IMR-90 (cell line): ENCODE results near the gene TTC3. TPM values are rescaled to one million over a fixed set of nuclear protein-coding genes. Genes with fewer than 3 reads are reported as not detected.

Experiments
- ATAC-seq: fragments of 200-7000 bp; cut with Tn5 transposase; 2 replicates; pipeline ENCODE4 v1.9.1; 2020; ENCODE audit warnings: low read depth, mild to moderate bottlenecking, moderate library complexity
- BruUV-seq: library from RNA; stranded (reverse); fragments of 400-500 nt; replicated peaks from 2 replicates; lab custom pipeline; 2021; lab: Mats Ljungman, UMichigan
- CTCF ChIA-PET: fragments of 300-600 bp; formaldehyde crosslinking; extraction: SDS; loops from one replicate; lab custom pipeline; 2021; ENCODE audit warnings: antibody characterized with exemption; lab: Yijun Ruan, JAX
- POLR2A ChIA-PET: fragments of 300-600 bp; sonication (Branson Sonifier 250); formaldehyde crosslinking; loops from one replicate; lab custom pipeline; 2022; ENCODE audit warnings: antibody characterized with exemption; ENCODE audit not compliant: unreplicated experiment; lab: Charles Lee
- DNase-seq: peaks from one replicate; pipeline ENCODE4 v3.0.0; 2013
- H2AFZ ChIP-seq: replicated peaks from 2 replicates; pipeline ENCODE3; 2013; ENCODE audit warnings: low read length, mild to moderate bottlenecking; ENCODE audit not compliant: poor library complexity
- H2AK5ac ChIP-seq: 2 replicates; pipeline ENCODE4 v1.6.1; 2013; ENCODE audit warnings: low read depth, low read length, inconsistent platforms
- H2AK9ac ChIP-seq: replicated peaks from 2 replicates; pipeline ENCODE3; 2013; ENCODE audit warnings: mild to moderate bottlenecking, low read depth, low read length, moderate library complexity; ENCODE audit not compliant: poor library complexity
- H2BK120ac ChIP-seq: 2 replicates; pipeline ENCODE4 v1.6.1; 2013; ENCODE audit warnings: low read depth, low read length, inconsistent platforms
- H2BK15ac ChIP-seq: 3 replicates; pipeline ENCODE4 v1.6.1; 2013; ENCODE audit warnings: low read depth, low read length, inconsistent platforms
- H2BK20ac ChIP-seq: 2 replicates; pipeline ENCODE4 v1.6.1; 2013; ENCODE audit warnings: low read depth, mild to moderate bottlenecking, inconsistent platforms, low read length, moderate library complexity
- H2BK5ac ChIP-seq: 2 replicates; pipeline ENCODE4 v1.6.1; 2013; ENCODE audit warnings: mild to moderate bottlenecking, low read depth, low read length, inconsistent platforms; ENCODE audit not compliant: poor library complexity, severe bottlenecking
- H3K14ac ChIP-seq: replicated peaks from 2 replicates; pipeline ENCODE4 v1.6.1; 2013; ENCODE audit warnings: low read depth, low read length, inconsistent platforms
- H3K18ac ChIP-seq: 2 replicates; pipeline ENCODE4 v1.6.1; 2013; ENCODE audit warnings: low read depth, low read length, control low read depth
- H3K23ac ChIP-seq: 2 replicates; pipeline ENCODE4 v1.6.1; 2013; ENCODE audit warnings: low read depth, low read length, inconsistent platforms
- H3K27ac ChIP-seq: 2 replicates; pipeline ENCODE4 v1.5.1; 2013; ENCODE audit warnings: mild to moderate bottlenecking, control low read depth, low read length; ENCODE audit not compliant: insufficient read depth
- H3K27me3 ChIP-seq: 2 replicates; pipeline ENCODE4 v1.6.1; 2013; ENCODE audit warnings: low read length; ENCODE audit not compliant: control insufficient read depth, insufficient read depth
- H3K36me3 ChIP-seq: 2 replicates; pipeline ENCODE4 v1.6.1; 2013; ENCODE audit warnings: low read length, mixed read lengths; ENCODE audit not compliant: control insufficient read depth, insufficient read depth
- H3K4ac ChIP-seq: 2 replicates; pipeline ENCODE4 v1.6.1; 2013; ENCODE audit warnings: low read depth, low read length, inconsistent platforms
- H3K4me1 ChIP-seq: 2 replicates; pipeline ENCODE4 v1.6.1; 2013; ENCODE audit warnings: low read length, mixed read lengths; ENCODE audit not compliant: control insufficient read depth, insufficient read depth
- H3K4me2 ChIP-seq: 2 replicates; pipeline ENCODE4 v1.6.1; 2013; ENCODE audit warnings: low read depth, mild to moderate bottlenecking, control low read depth, low read length, moderate library complexity
- H3K4me3 ChIP-seq: 2 replicates; pipeline ENCODE4 v1.5.1; 2013; ENCODE audit warnings: low read depth, mild to moderate bottlenecking, control low read depth, low read length, moderate library complexity; ENCODE audit not compliant: insufficient read depth
- H3K56ac ChIP-seq: 2 replicates; pipeline ENCODE4 v1.6.1; 2013; ENCODE audit warnings: low read length, inconsistent platforms; ENCODE audit not compliant: insufficient read depth; ENCODE audit errors: extremely low read depth
- H3K79me1 ChIP-seq, 2 experiments: 2 replicates each; pipeline ENCODE4 v1.6.1; 2013; ENCODE audit warnings: low read length in 2 of 2, inconsistent platforms in 1 of 2, low read depth in 1 of 2
- H3K9ac ChIP-seq: 2 replicates; pipeline ENCODE4 v1.6.1; 2013; ENCODE audit warnings: low read depth, low read length, control low read depth
- H3K9me1 ChIP-seq: 2 replicates; pipeline ENCODE4 v1.6.1; 2013; ENCODE audit warnings: low read length, inconsistent platforms; ENCODE audit not compliant: insufficient read depth
- H3K9me3 ChIP-seq: 2 replicates; pipeline ENCODE4 v1.6.1; 2013; ENCODE audit warnings: low read length; ENCODE audit not compliant: control insufficient read depth, insufficient read depth
- H4K20me1 ChIP-seq: 2 replicates; pipeline ENCODE4 v1.6.1; 2013; ENCODE audit warnings: low read length, inconsistent platforms; ENCODE audit not compliant: insufficient read depth
- H4K5ac ChIP-seq: 2 replicates; pipeline ENCODE4 v1.6.1; 2013; ENCODE audit warnings: mild to moderate bottlenecking, low read depth, low read length, control low read depth
- H4K8ac ChIP-seq, 2 experiments: 2 replicates each; pipeline ENCODE4 v1.6.1; 2013; ENCODE audit warnings: low read depth in 2 of 2, low read length in 2 of 2, control low read depth in 1 of 2, inconsistent platforms in 1 of 2
- H4K91ac ChIP-seq: 2 replicates; pipeline ENCODE4 v1.6.1; 2013; ENCODE audit warnings: low read depth, low read length, inconsistent platforms; ENCODE audit not compliant: insufficient read depth
- BHLHE40 ChIP-seq: fragments of 150-350 bp; IDR thresholded peaks from 2 replicates; pipeline ENCODE4 v1.6.1; 2016; ENCODE audit warnings: mild to moderate bottlenecking, low read depth, low read length
- CEBPB ChIP-seq: IDR thresholded peaks from 2 replicates; pipeline ENCODE4 v1.6.1; 2012; ENCODE audit warnings: low read depth, low read length, improper control_type of control experiment
- CHD1 ChIP-seq: IDR thresholded peaks from 2 replicates; pipeline ENCODE4 v1.6.1; 2012; ENCODE audit warnings: low read depth, low read length, improper control_type of control experiment
- ELK1 ChIP-seq: fragments of 150-350 bp; IDR thresholded peaks from 2 replicates; pipeline ENCODE4 v1.6.1; 2016; ENCODE audit warnings: low read depth, mild to moderate bottlenecking, low read length, moderate library complexity, borderline replicate concordance
- FOS ChIP-seq: fragments of 150-350 bp; IDR thresholded peaks from 2 replicates; pipeline ENCODE4 v1.6.1; 2016; ENCODE audit warnings: low read depth, low read length
- MAFK ChIP-seq: IDR thresholded peaks from 2 replicates; pipeline ENCODE4 v1.6.1; 2012; ENCODE audit warnings: low read depth, low read length, improper control_type of control experiment
- MAZ ChIP-seq: IDR thresholded peaks from 2 replicates; pipeline ENCODE4 v1.6.1; 2012; ENCODE audit warnings: low read depth, mild to moderate bottlenecking, low read length, improper control_type of control experiment, moderate library complexity, borderline replicate concordance
- MXI1 ChIP-seq: IDR thresholded peaks from 2 replicates; pipeline ENCODE4 v1.6.1; 2012; ENCODE audit warnings: low read depth, mild to moderate bottlenecking, low read length, moderate library complexity, borderline replicate concordance
- NFE2L2 ChIP-seq: fragments of 150-350 bp; IDR thresholded peaks from 2 replicates; pipeline ENCODE4 v1.6.1; 2016; ENCODE audit warnings: low read depth, mild to moderate bottlenecking, low read length
- POLR2A ChIP-seq: IDR thresholded peaks from 2 replicates; pipeline ENCODE4 v1.6.1; 2012; ENCODE audit warnings: mild to moderate bottlenecking, low read depth, low read length
- RCOR1 ChIP-seq: IDR thresholded peaks from 2 replicates; pipeline ENCODE4 v1.6.1; 2012; ENCODE audit warnings: mild to moderate bottlenecking, low read length, improper control_type of control experiment; ENCODE audit not compliant: insufficient replicate concordance
- RFX5 ChIP-seq: IDR thresholded peaks from 2 replicates; pipeline ENCODE4 v1.8.0; 2012; ENCODE audit warnings: low read depth, mild to moderate bottlenecking, low read length, moderate library complexity
- SMC3 ChIP-seq: fragments of 150-350 bp; IDR thresholded peaks from 2 replicates; pipeline ENCODE4 v1.6.1; 2016; ENCODE audit warnings: low read depth, mild to moderate bottlenecking, antibody characterized with exemption, low read length, moderate library complexity
- dilution Hi-C: fragments of 300-500 bp; cut with HindIII; formaldehyde crosslinking; loops from one replicate; pipeline ENCODE4 v1.14.3; 2018; ENCODE audit warnings: low sequenced_read_pairs; ENCODE audit not compliant: unreplicated experiment
- in situ Hi-C: fragments of 300-500 bp; cut with MboI; formaldehyde crosslinking; loops from 3 replicates; pipeline ENCODE4 v1.14.3; 2019; ENCODE audit warnings: low sequenced_read_pairs, inconsistent platforms, mixed read lengths
- intact Hi-C: fragments of 100-400 bp; cut with micrococcal nuclease; formaldehyde crosslinking; loops from 2 replicates; pipeline ENCODE4 v1.10.0; 2022
- polyA plus RNA-seq, 3 experiments: library from polyadenylated mRNA; depleted of rRNA; stranded (reverse); fragments of >200 nt; gene quantifications; 2 replicates each; pipeline ENCODE4 v1.2.3, GENCODE V29; 2012; ENCODE audit warnings: low replicate concordance in 1 of 3
- total RNA-seq: library from RNA; depleted of rRNA; stranded (reverse); fragments of >200 nt; gene quantifications from 2 replicates; pipeline ENCODE4 v1.2.3, GENCODE V29; 2012
- TF ChIP-seq, protein P1 (sequence below): conservative IDR thresholded peaks from 2 replicates; pipeline ENCODE4 v1.5.1; 2012; ENCODE audit warnings: mild to moderate bottlenecking, low read depth, low read length, improper control_type of control experiment
- TF ChIP-seq, protein P2 (sequence below): fragments of 150-350 bp; IDR thresholded peaks from 2 replicates; pipeline ENCODE4 v1.6.1; 2017; ENCODE audit warnings: mild to moderate bottlenecking, antibody characterized with exemption, low read length, low read depth

TTC3 gene
- total and polyA plus RNA-seq, 2 of the 4 experiments (the other 2 are of a cell fraction), result 96.7 to 293 TPM

DNA sequence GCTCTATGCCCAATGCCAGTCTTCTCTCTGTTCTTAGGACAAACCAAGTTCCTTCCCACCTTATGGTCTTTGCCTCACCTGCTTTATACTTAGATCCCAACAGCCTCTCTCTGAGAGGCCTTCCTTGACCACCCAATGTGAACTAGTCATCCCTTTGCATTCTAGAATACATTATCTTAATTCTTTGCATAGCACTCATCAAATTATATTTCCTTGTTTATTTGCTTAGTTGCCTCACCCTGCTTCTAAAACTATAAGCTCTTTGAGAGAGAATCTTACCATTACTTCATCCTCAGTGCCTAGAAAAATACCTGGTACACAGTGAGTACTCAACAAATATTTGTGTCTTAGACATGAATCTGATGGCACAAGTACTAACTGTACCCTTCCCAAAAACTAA is 8.2 kb upstream of the TTC3 start:
- BruUV-seq, result no TSS peak

More for the DNA sequence above, 8.2 kb upstream of the TTC3 start:
- peak overlapping the region in 1 of 2 experiments; percentile 81; a peak in 2 of 4 replicates for H4K8ac ChIP-seq
- in situ Hi-C loops (no loop called here), intact Hi-C loops (no loop called here), dilution Hi-C loops (no loop called here)
- CTCF ChIA-PET, result no interaction called here
- no peak overlapping the region for H3K56ac ChIP-seq
- peak overlapping the region; percentile 64 for H4K91ac ChIP-seq
- no peaks in the 10 kb centered on the region for H3K9me3 ChIP-seq
- peak overlapping the region; percentile 90 for H2BK20ac ChIP-seq
- peak overlapping the region; percentile 79 for H3K14ac ChIP-seq
- peaks cover 16% of the 10 kb centered on the region for H3K4me1 ChIP-seq
- TF ChIP-seq, protein P1, sequence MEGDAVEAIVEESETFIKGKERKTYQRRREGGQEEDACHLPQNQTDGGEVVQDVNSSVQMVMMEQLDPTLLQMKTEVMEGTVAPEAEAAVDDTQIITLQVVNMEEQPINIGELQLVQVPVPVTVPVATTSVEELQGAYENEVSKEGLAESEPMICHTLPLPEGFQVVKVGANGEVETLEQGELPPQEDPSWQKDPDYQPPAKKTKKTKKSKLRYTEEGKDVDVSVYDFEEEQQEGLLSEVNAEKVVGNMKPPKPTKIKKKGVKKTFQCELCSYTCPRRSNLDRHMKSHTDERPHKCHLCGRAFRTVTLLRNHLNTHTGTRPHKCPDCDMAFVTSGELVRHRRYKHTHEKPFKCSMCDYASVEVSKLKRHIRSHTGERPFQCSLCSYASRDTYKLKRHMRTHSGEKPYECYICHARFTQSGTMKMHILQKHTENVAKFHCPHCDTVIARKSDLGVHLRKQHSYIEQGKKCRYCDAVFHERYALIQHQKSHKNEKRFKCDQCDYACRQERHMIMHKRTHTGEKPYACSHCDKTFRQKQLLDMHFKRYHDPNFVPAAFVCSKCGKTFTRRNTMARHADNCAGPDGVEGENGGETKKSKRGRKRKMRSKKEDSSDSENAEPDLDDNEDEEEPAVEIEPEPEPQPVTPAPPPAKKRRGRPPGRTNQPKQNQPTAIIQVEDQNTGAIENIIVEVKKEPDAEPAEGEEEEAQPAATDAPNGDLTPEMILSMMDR, result no peak
- TF ChIP-seq ELK1, result no peak
- TF ChIP-seq RFX5, result no peak
- TF ChIP-seq CHD1, result no peak
- TF ChIP-seq FOS, result 0 out of 2 replicates have a peak, but pooled peaks have one; percentile 16
- no peak for TF ChIP-seq SMC3
- no peak for TF ChIP-seq POLR2A
- TF ChIP-seq RCOR1, result no peak
- no peak for TF ChIP-seq MXI1
- TF ChIP-seq CEBPB, result peak; percentile 75
- no peak for TF ChIP-seq MAZ
- no peak for TF ChIP-seq NFE2L2
- no peak for TF ChIP-seq MAFK
- TF ChIP-seq, protein P2, sequence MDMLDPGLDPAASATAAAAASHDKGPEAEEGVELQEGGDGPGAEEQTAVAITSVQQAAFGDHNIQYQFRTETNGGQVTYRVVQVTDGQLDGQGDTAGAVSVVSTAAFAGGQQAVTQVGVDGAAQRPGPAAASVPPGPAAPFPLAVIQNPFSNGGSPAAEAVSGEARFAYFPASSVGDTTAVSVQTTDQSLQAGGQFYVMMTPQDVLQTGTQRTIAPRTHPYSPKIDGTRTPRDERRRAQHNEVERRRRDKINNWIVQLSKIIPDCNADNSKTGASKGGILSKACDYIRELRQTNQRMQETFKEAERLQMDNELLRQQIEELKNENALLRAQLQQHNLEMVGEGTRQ, result no peak
- TF ChIP-seq BHLHE40, result no peak
- peak overlapping the region; percentile 83 for H2BK5ac ChIP-seq
- no peak overlapping the region for H3K9ac ChIP-seq
- peak overlapping the region; percentile 9 for H2AFZ ChIP-seq
- peak overlapping the region; percentile 11; the same call in 1 of the 2 replicates for H3K23ac ChIP-seq
- H3K18ac ChIP-seq, result peak overlapping the region; percentile 28; the same call in 1 of the 2 replicates
- POLR2A ChIA-PET, result no interaction called here
- no peak overlapping the region for H3K27ac ChIP-seq
- peak overlapping the region; percentile 61 for H3K4ac ChIP-seq
- ATAC-seq (peak; percentile 36), DNase-seq (peak; percentile 66)
- peak overlapping the region; percentile 86; the same call in 2 of the 3 replicates for H2BK15ac ChIP-seq
- H3K4me3 ChIP-seq, result no peak overlapping the region
- H3K9me1 ChIP-seq, result peaks cover 18% of the 10 kb centered on the region
- peaks cover 4% of the 10 kb centered on the region; the same call in 1 of the 2 replicates for H4K20me1 ChIP-seq
- peak overlapping the region; percentile 53 for H2AK9ac ChIP-seq
- no peaks in the 10 kb centered on the region for H3K27me3 ChIP-seq
- peaks cover under 1 to 4% of the 10 kb centered on the region in 2 experiments; a peak in 2 of 4 replicates for H3K79me1 ChIP-seq
- H2BK120ac ChIP-seq, result peak overlapping the region; percentile 93
- peak overlapping the region; percentile 13; the same call in 1 of the 2 replicates for H4K5ac ChIP-seq
- H3K36me3 ChIP-seq, result peaks cover 1% of the 10 kb centered on the region; the same call in 1 of the 2 replicates
- peak overlapping the region; percentile 11; the same call in 1 of the 2 replicates for H2AK5ac ChIP-seq
- peak overlapping the region; percentile 25; the same call in 1 of the 2 replicates for H3K4me2 ChIP-seq
